ENCODE measurements around the gene KCTD15.

The KCTD15 gene

GRCh38 chr19:33770107-33770506 lies 26.6 kb upstream of the KCTD15 start:
- DNase-seq (ENCODE audit: low spot score) = no peak
- no peak for TF ChIP-seq CTCF (IDR thresholded peaks at IDR 0.05; ENCODE audit: borderline replicate concordance, control extremely low read depth, extremely low read depth, insufficient read depth, missing control alignments)
- in situ Hi-C loops (cut with MboI; ENCODE audit: low sequenced_read_pairs, unreplicated experiment) = loop anchor here (25.0 kb wide), 1 partner anchor 533 kb away; the partner anchor contains the start of gene SLC7A10

- in situ Hi-C loops (cut with MboI; ENCODE audit: low sequenced_read_pairs, unreplicated experiment) = loop anchor here (25.0 kb wide), 1 partner anchor 534 kb away; the partner anchor contains the start of gene SLC7A10
- peak; percentile 87 for DNase-seq (ENCODE audit: low spot score)
- TF ChIP-seq CTCF (IDR thresholded peaks at IDR 0.05; ENCODE audit: borderline replicate concordance, control extremely low read depth, extremely low read depth, insufficient read depth, missing control alignments) = peak; percentile 86
These were observed 25.1 kb upstream of the KCTD15 start for GRCh38 chr19:33771384-33772101.

DNA sequence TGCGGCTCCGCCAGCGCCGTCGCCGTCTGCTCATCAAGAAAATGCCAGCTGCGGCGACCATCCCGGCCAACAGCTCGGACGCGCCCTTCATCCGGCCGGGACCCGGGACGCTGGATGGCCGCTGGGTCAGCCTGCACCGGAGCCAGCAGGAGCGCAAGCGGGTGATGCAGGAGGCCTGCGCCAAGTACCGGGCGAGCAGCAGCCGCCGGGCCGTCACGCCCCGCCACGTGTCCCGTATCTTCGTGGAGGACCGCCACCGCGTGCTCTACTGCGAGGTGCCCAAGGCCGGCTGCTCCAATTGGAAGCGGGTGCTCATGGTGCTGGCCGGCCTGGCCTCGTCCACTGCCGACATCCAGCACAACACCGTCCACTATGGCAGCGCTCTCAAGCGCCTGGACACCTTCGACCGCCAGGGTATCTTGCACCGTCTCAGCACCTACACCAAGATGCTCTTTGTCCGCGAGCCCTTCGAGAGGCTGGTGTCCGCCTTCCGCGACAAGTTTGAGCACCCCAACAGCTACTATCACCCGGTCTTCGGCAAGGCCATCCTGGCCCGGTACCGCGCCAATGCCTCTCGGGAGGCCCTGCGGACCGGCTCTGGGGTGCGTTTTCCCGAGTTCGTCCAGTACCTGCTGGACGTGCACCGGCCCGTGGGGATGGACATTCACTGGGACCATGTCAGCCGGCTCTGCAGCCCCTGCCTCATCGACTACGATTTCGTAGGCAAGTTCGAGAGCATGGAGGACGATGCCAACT lies 24.4 kb upstream of the KCTD15 start:
- DNase-seq (ENCODE audit: low spot score) = no peak
- TF ChIP-seq CTCF (IDR thresholded peaks at IDR 0.05; ENCODE audit: borderline replicate concordance, control extremely low read depth, extremely low read depth, insufficient read depth, missing control alignments) = no peak
- in situ Hi-C loops (cut with MboI; ENCODE audit: low sequenced_read_pairs, unreplicated experiment) = loop anchor here (25.0 kb wide), 1 partner anchor 535 kb away; the partner anchor contains the start of gene SLC7A10

- in situ Hi-C loops (cut with MboI; ENCODE audit: low sequenced_read_pairs, unreplicated experiment) = loop anchor here (25.0 kb wide), 1 partner anchor 536 kb away; the partner anchor contains the start of gene SLC7A10
- no peak for TF ChIP-seq CTCF (IDR thresholded peaks at IDR 0.05; ENCODE audit: borderline replicate concordance, control extremely low read depth, extremely low read depth, insufficient read depth, missing control alignments)
- no peak for DNase-seq (ENCODE audit: low spot score)
These were observed 23.9 kb upstream of the KCTD15 start for GRCh38 chr19:33772858-33773180.

DNA sequence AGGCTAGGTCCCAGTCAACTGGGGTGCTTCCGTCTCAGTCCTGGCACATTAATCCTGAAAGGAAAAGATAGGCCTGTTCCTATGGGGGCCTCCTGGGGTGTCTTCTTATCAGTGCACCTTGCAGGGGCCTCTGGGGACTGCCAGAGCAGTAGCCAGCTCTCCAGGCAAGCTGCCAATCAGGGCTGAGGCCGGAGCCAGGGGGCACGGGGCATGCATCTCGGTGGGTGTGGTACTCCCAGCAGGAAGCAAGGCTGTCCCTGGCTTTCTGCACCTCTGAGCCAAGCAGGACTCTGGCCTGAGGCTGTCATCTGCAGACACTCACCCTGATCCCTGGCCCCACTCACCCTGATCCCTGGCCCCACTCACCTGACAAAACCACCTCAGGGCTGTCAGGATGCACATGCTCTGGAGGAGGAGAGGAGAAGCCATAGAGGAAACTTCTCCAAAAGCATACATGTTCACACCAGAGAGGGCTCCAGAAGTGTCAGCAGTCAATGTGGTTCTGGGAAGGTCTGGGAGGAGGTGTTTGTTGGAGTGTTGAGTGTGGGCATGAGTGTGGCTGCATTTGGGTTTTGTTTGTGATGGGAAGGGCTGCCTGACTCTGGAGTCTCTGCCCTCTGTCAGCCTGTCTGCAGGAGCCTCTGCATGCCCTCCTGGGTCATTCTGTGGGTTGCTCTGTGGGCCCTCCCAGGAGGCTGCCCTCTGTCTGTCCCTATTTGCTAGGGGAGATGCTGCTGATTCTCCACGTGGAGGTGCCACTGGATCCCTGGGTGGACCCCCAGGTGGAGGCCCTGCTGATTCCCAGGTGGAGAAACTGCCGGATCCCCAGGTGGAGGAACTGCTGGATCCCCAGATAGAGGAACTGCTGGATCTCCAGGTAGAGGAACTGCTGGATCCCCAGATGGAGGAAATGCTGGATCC lies 22.7 kb upstream of the KCTD15 start:
- no peak for DNase-seq (ENCODE audit: low spot score)
- in situ Hi-C loops (cut with MboI; ENCODE audit: low sequenced_read_pairs, unreplicated experiment) = loop anchor here (25.0 kb wide), 1 partner anchor 537 kb away; the partner anchor contains the start of gene SLC7A10
- TF ChIP-seq CTCF (IDR thresholded peaks at IDR 0.05; ENCODE audit: borderline replicate concordance, control extremely low read depth, extremely low read depth, insufficient read depth, missing control alignments) = no peak

DNA sequence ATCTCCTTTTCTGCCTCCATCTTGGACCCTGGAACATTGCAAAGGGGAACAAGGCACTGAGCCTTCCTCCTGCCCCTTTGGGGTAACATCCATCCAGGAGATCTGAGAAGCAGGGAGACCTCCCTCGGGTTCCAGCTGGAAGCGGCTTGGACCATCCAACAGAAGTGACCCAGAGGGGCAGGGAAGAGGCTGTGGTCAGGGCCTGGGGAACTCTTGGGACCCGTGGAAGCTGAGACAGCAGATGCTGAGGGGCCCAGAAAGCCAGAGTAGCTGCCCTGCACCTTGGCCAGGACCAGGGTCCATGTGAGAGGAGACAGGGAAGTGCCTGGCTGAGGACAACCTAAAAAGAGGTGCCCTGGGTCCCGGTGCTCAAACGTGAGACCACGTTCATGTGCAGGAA lies 21.9 kb upstream of the KCTD15 start:
- no peak for DNase-seq (ENCODE audit: low spot score)
- in situ Hi-C loops (cut with MboI; ENCODE audit: low sequenced_read_pairs, unreplicated experiment) = loop anchor here (25.0 kb wide), 1 partner anchor 537 kb away; the partner anchor contains the start of gene SLC7A10
- TF ChIP-seq CTCF (IDR thresholded peaks at IDR 0.05; ENCODE audit: borderline replicate concordance, control extremely low read depth, extremely low read depth, insufficient read depth, missing control alignments) = no peak

Data from GM13976 (cell line).